ENCODE results near the gene BNIP3. TPM values are rescaled to one million over a fixed set of nuclear protein-coding genes. Genes with fewer than 3 reads are reported as not detected.
"Not testable (repeated sequence)": the region's sequence is repeated elsewhere in the genome, so short reads cannot be mapped to it uniquely, and the experiment has no call there.

The BNIP3 gene
- total RNA-seq, 2 experiments from 2014 or later = 200 to 256 TPM

DNA sequence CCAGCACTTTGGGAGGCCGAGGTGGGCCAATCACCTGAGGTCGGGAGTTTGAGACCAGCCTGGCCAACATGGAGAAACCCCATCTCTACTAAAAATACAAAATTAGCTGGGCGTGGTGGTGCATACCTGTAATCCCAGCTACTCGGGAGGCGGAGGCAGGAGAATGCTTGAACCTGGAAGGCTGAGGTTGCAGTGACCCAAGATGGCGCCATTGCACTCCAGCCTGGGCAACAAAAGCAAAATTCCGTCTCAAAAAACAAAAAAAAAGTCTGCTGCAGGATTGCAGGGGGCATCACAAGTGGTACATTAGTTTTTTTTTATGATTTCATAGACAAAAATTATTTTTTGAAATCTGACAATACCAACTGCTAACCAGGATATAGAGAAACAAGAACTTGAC is 5.1 kb upstream of the BNIP3 start:
- intact Hi-C loops (cut with DNase I, micrococcal nuclease) = not testable (repeated sequence)

DNA sequence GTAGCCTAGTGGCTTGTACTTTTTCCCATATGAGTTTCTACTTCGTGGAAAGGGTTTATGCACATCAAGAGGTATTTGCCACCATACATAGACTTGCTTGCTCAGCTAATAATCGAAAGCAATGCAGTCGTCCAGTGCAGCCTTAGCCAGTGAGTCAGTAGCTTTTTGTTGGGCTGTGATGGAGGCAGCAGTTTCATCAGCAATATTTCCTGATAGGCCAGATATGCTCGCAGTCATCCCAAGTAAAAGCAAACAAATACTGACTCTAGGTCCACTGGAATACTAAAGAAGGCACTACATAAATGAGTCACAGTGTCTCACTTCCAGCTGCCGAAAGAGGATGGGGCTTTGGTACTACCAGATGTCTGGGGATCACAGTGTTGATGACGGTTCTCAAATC is 2.1 kb upstream of the BNIP3 start:
- POLR2A ChIA-PET = no interaction called here

More for the DNA sequence above, 5.1 kb upstream of the BNIP3 start:
- H3K4me3 Mint-ChIP-seq; CTCF ChIA-PET; POLR2A ChIA-PET; H3K9me3 Mint-ChIP-seq (ENCODE audit: low read depth); H3K4me1 Mint-ChIP-seq; DNase-seq; ATAC-seq; H3K27me3 Mint-ChIP-seq; H3K36me3 Mint-ChIP-seq (ENCODE audit: low read depth); H3K27ac Mint-ChIP-seq: not testable (repeated sequence)

DNA sequence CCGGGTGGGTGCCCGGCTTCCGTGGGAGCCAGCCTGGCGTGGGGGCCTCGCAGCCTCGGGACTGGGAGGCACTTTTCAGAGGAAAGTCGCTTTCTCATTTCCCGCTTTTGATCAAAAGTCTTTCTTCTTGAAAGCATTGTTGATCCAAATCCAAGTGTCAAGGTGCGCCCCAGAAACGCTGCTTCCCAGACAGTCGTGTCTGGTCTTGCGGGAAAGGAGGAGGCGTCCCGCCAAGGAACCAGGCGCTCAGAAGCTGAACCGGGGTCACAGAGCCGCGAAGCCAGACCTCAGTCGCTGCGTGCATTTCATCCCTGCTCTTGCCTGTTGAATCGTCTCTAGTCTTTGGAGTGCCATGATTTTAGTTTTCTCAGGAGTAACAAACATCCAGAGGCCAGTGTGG is 1.1 kb upstream of the BNIP3 start:
- no peaks in the 10 kb centered on the region for H3K27me3 Mint-ChIP-seq
- no peak overlapping the region for H3K27ac Mint-ChIP-seq
- intact Hi-C loops (cut with DNase I, micrococcal nuclease) = loop anchor here (1.0 to 5.0 kb wide), 10 partner anchors 40 to 1275 kb away; partner anchors contain the start of genes INPP5A (in 1 of the 2) and STK32C (in 1 of the 2)
- ChIA-PET CTCF (interaction anchor here (1.0 kb wide), 1 partner anchor 11 kb away, joined by 3 read pairs; no protein-coding TSS in a partner anchor), POLR2A (no interaction called here)
- peaks cover 36% of the 10 kb centered on the region for H3K36me3 Mint-ChIP-seq (ENCODE audit: low read depth)
- no peak for ATAC-seq
- peak overlapping the region; percentile 71 for H3K4me3 Mint-ChIP-seq
- DNase-seq = no peak
- H3K4me1 Mint-ChIP-seq = peaks cover 26% of the 10 kb centered on the region
- peaks cover 4% of the 10 kb centered on the region for H3K9me3 Mint-ChIP-seq (ENCODE audit: low read depth)

More for the DNA sequence above, 2.1 kb upstream of the BNIP3 start:
- no peaks in the 10 kb centered on the region for H3K27me3 Mint-ChIP-seq
- peak overlapping the region; percentile 71 for H3K4me3 Mint-ChIP-seq
- CTCF ChIA-PET = interaction anchor here (1.0 kb wide), 2 partner anchors 11 to 39 kb away, joined by 3 read pairs; no protein-coding TSS in a partner anchor
- intact Hi-C loops (cut with DNase I, micrococcal nuclease) = loop anchor here (2.0 to 5.0 kb wide), 8 partner anchors 39 to 1274 kb away; partner anchors contain the start of genes INPP5A (in 1 of the 2) and STK32C (in 1 of the 2)
- no peak for ATAC-seq
- H3K27ac Mint-ChIP-seq = no peak overlapping the region
- no peak for DNase-seq
- peaks cover 28% of the 10 kb centered on the region for H3K36me3 Mint-ChIP-seq (ENCODE audit: low read depth)
- peaks cover 18% of the 10 kb centered on the region for H3K4me1 Mint-ChIP-seq
- H3K9me3 Mint-ChIP-seq (ENCODE audit: low read depth) = peaks cover 4% of the 10 kb centered on the region

DNA sequence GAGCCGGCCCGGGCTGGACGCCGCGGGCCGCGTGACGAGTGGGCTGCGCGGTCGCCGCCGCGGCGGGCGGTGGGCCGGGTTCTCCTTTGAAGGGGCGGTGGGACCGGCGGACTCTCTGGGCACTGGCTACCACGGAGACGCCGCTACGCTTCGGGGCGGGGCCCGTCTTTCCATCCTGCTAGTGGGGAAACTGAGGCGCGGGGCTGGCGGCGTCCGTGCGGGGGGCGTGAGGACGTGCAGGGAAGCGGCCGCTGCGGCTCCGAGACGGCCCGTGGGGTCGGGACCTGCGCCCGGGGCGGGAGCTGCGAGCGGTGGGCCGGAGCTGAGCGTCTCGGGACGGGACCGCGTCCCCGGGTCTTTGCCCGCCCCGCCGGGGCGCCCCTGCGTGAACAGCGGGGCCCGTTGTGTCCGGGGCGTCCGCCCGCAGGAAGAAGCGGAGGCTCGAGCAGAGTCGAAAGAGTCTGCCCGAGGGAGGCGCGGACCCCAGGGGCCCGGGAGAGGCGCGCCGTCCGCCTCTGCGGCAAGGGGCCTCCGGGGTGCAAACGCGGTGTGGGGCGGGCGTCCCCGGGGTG is 548 bp upstream of the BNIP3 start:
- no peak for DNase-seq
- H3K36me3 Mint-ChIP-seq (ENCODE audit: low read depth) = peaks cover 41% of the 10 kb centered on the region
- peak overlapping the region; percentile 90 for H3K4me3 Mint-ChIP-seq
- CTCF ChIA-PET = interaction anchor here (1.1 to 1.5 kb wide), 2 partner anchors 9 to 48 kb away, joined by 3 to 4 read pairs; no protein-coding TSS in a partner anchor
- intact Hi-C loops (cut with DNase I, micrococcal nuclease) = loop anchor here (1.0 to 5.0 kb wide), 10 partner anchors 41 to 1275 kb away; partner anchors contain the start of genes INPP5A (in 1 of the 2) and STK32C (in 1 of the 2)
- H3K27ac Mint-ChIP-seq = no peak overlapping the region
- POLR2A ChIA-PET = no interaction called here
- peak; percentile 14 for ATAC-seq
- H3K27me3 Mint-ChIP-seq = no peaks in the 10 kb centered on the region
- H3K4me1 Mint-ChIP-seq = peaks cover 31% of the 10 kb centered on the region
- peaks cover 3% of the 10 kb centered on the region for H3K9me3 Mint-ChIP-seq (ENCODE audit: low read depth)

DNA sequence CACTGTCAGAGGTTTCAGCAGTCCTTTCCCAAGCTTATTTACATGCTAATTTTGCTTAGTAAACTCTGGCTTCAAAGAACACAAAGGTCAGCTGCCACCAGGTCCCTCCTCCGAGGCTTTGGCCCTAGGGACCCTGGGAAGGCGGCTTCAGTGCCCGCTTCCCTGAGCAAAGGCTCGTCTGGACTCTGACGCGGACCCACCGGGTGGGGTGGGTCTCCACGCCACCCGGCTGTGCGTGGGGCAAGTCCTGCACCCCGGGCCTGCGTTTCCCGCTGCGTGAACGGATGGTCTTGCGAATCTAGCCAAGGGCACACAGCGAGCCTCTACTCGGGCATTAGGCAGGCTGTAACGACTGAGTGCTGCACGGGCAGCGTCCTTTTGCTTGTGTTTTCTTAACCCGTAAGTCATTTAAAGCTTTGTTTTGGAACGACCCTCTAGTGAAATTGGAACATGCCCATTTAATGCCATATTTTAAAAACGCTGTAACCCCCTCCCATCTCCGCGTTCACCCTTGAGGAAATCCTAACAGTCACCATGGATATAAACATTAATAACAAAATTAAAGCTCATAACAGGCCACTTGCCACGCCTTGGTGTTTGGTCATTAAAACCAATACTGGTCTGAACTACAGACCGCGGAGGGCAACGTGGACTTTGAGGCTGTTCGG is 828 bp downstream of the BNIP3 start:
- Mint-ChIP-seq H3K27ac (peak overlapping the region; percentile 79), H3K27me3 (no peaks in the 10 kb centered on the region), H3K9me3 (ENCODE audit: low read depth) (no peaks in the 10 kb centered on the region), H3K4me1 (peaks cover 43% of the 10 kb centered on the region), H3K36me3 (ENCODE audit: low read depth) (peaks cover 52% of the 10 kb centered on the region), H3K4me3 (peak overlapping the region; percentile 90)
- ChIA-PET CTCF (interaction anchor here (0.7 to 1.5 kb wide), 9 partner anchors 8 to 243 kb away, joined by 3 to 7 read pairs (median 3); no protein-coding TSS in a partner anchor), POLR2A (no interaction called here)
- DNase-seq (no peak), ATAC-seq (no peak)
- intact Hi-C loops (cut with DNase I, micrococcal nuclease) = loop anchor here (1.0 to 5.0 kb wide), 7 partner anchors 54 to 1870 kb away; partner anchors contain the start of genes C10orf143 (in 1 of the 2), LRRC27 (in 1 of the 2) and STK32C (in 1 of the 2)

DNA sequence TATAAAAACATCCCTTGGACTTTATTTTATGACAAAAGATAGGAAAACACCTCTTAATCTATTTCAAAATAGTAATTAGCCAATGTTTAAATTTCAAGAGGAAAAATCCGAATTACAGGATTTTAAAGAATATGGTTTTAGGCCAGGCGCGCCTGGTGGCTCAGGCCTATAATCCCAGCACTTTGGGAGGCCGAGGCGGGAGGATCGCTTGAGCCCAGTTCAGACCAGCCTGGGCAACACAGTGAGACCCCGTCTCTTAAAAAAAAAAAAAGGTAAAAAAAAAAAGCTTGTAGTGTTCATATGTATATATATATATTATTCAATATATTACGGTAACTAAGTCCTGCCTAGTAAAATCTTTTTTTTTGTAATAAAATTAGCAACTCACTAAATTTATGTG is 1.4 kb downstream of the BNIP3 start:
- ChIA-PET POLR2A (no interaction called here), CTCF (interaction anchor here (0.7 to 1.3 kb wide), 4 partner anchors 42 to 244 kb away, joined by 3 to 7 read pairs (median 4); no protein-coding TSS in a partner anchor)
- Mint-ChIP-seq H3K27ac (peak overlapping the region; percentile 69), H3K9me3 (ENCODE audit: low read depth) (no peaks in the 10 kb centered on the region), H3K4me1 (peaks cover 49% of the 10 kb centered on the region), H3K27me3 (no peaks in the 10 kb centered on the region), H3K4me3 (peak overlapping the region; percentile 90), H3K36me3 (ENCODE audit: low read depth) (peaks cover 53% of the 10 kb centered on the region)
- intact Hi-C loops (cut with DNase I, micrococcal nuclease) = loop anchor here (2.0 to 5.0 kb wide), 6 partner anchors 53 to 1870 kb away; partner anchors contain the start of genes C10orf143 (in 1 of the 2) and STK32C (in 1 of the 2)
- DNase-seq = no peak
- ATAC-seq = no peak

DNA sequence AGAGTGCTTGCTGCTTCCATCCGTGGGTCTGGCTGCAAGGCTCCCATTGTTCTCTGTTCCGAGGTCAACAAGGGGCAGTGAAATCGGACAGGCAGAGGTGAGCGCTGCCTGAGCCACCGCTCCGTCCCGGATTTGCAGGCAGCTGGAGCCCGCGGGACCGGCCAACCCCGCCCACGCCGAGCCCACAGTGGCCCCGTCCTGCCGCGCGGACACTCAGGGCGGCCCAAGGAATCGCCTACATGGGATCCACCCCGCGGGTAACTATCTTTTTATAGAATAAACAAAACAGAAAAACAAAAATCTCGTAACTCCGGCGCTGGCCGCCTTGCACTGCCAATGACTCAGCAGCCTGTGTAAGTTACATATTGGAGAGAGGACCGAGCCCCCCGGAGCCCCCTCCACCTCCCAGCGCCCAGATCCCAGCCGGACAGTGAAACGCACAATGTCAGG is 1.9 kb downstream of the BNIP3 start:
- Mint-ChIP-seq H3K9me3 (ENCODE audit: low read depth) (no peaks in the 10 kb centered on the region), H3K4me3 (peak overlapping the region; percentile 90), H3K36me3 (ENCODE audit: low read depth) (peaks cover 56% of the 10 kb centered on the region), H3K27ac (peak overlapping the region; percentile 69), H3K27me3 (no peaks in the 10 kb centered on the region), H3K4me1 (peaks cover 54% of the 10 kb centered on the region)
- intact Hi-C loops (cut with DNase I, micrococcal nuclease) = loop anchor here (2.0 to 5.0 kb wide), 6 partner anchors 53 to 1869 kb away; partner anchors contain the start of genes C10orf143 (in 1 of the 2) and STK32C (in 1 of the 2)
- DNase-seq (no peak), ATAC-seq (no peak)
- CTCF ChIA-PET = interaction anchor here (0.8 to 1.3 kb wide), 3 partner anchors 37 to 94 kb away, joined by 3 to 4 read pairs (median 3); no protein-coding TSS in a partner anchor
- POLR2A ChIA-PET = no interaction called here

DNA sequence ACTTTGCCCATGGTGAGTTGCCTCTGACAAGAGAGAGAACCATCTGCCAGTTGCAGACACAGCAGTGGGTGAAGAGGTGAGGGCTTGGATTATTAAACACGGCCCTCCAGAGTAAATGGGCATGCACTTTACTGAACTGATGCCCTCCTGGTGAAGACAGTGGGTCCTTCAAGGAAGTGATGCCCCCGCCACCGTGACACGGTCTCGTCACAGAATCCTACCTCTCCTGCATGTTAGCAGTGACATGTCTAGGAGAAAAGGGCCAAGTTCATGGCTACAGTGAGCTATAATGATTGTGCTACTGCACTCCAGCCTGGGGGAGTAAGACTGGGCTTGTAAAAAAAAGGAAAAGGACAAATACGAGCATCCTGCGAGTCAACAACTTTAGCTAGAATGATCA is 2.4 kb downstream of the BNIP3 start:
- Mint-ChIP-seq H3K4me3 (peak overlapping the region; percentile 90), H3K4me1 (peaks cover 59% of the 10 kb centered on the region), H3K27ac (peak overlapping the region; percentile 82), H3K27me3 (no peaks in the 10 kb centered on the region), H3K36me3 (ENCODE audit: low read depth) (peaks cover 58% of the 10 kb centered on the region), H3K9me3 (ENCODE audit: low read depth) (no peaks in the 10 kb centered on the region)
- no peak for ATAC-seq
- ChIA-PET POLR2A (no interaction called here), CTCF (interaction anchor here (0.8 kb wide), 1 partner anchor 36 kb away, joined by 3 read pairs; no protein-coding TSS in a partner anchor)
- intact Hi-C loops (cut with DNase I, micrococcal nuclease) = no loop called here
- DNase-seq = no peak

DNA sequence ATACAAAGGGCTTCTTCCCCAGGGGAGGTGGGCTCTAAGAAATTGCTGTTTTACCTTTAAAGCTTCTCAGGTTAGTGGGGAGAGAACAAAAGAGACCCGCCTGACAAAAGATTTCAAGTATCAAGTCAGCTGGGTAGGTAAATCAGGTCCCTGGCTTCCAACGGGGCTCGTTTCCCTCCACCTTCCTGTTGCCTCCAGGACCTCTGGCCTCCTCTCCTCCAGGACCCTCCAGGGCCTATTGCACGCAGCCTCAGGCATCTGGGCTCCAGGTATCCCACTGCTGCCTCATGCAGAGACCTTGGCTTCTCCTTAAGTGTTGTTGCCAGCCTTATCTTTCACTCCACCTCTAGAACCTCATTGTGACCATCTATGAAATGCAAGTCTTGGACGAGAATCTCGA is 2.9 kb downstream of the BNIP3 start:
- Mint-ChIP-seq H3K9me3 (ENCODE audit: low read depth) (no peaks in the 10 kb centered on the region), H3K4me3 (peak overlapping the region; percentile 90), H3K27me3 (no peaks in the 10 kb centered on the region), H3K4me1 (peaks cover 64% of the 10 kb centered on the region), H3K27ac (peak overlapping the region; percentile 82), H3K36me3 (ENCODE audit: low read depth) (peaks cover 61% of the 10 kb centered on the region)
- intact Hi-C loops (cut with DNase I, micrococcal nuclease) = no loop called here
- CTCF ChIA-PET = interaction anchor here (0.6 kb wide), 1 partner anchor 14 kb away, joined by 3 read pairs; no protein-coding TSS in a partner anchor
- POLR2A ChIA-PET = no interaction called here
- no peak for ATAC-seq
- DNase-seq = no peak

DNA sequence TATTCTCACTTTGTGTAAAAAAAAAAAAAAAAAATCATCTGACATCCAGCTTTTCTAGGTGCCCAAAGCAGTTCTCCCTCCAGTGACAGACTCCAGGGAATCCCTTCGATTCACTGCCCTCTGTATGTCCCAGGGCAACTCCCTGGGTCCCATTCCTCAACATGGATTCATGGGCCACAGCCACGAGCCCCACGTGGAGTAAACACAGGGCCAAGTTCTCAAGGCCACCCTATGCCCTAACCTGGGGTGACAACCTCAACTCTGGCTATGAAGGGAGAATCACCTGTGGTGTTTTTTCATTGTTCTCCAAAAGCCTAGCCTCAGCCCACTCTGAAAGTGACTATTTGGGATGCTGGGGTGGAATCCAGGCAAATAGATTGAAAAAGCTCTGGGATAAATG is 3.4 kb downstream of the BNIP3 start:
- Mint-ChIP-seq H3K9me3 (ENCODE audit: low read depth) (no peaks in the 10 kb centered on the region), H3K4me1 (peaks cover 68% of the 10 kb centered on the region), H3K27ac (peak overlapping the region; percentile 17), H3K4me3 (peak overlapping the region; percentile 13), H3K27me3 (no peaks in the 10 kb centered on the region), H3K36me3 (ENCODE audit: low read depth) (peaks cover 66% of the 10 kb centered on the region)
- intact Hi-C loops (cut with DNase I, micrococcal nuclease) = no loop called here
- ATAC-seq = no peak
- ChIA-PET POLR2A (no interaction called here), CTCF (interaction anchor here (0.6 kb wide), 1 partner anchor 14 kb away, joined by 3 read pairs; no protein-coding TSS in a partner anchor)
- DNase-seq = no peak

DNA sequence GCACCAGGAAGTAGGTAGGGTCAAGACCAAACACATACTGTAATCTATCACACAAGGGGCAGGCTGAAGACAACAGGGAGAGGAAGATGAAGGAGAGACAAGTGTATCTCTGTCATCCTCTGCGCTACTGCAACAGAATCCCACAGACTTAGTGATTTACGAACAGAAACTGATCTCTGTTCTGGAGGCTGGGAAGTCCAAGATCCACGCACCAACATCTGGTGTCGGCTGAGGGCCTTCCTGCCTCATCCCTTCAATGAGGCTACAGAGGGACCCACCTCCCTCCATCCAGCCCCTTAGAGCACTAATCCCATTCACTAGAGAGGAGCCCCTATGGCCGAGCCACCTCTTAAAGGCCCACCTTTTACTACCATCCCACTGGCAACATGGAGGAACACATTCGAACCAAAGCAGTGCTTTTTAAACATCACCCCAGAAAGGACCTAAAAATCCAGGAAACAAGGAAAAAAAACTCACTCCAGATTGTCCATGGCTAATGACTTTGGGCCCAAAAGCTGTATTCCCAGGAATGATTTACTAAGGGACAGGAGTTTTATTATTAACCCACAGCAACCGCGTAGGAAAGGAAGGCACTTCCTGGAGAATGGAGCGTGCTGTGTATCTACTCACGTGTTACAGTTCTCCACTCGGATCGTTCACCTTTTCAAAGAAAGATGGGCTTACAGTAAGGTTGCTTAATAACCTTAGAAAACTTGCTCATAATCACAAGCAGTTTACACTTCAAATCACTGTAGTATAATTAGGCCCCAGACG is 4.2 kb downstream of the BNIP3 start:
- Mint-ChIP-seq H3K36me3 (ENCODE audit: low read depth) (peaks cover 69% of the 10 kb centered on the region), H3K27ac (peak overlapping the region; percentile 17), H3K4me1 (peaks cover 72% of the 10 kb centered on the region), H3K9me3 (ENCODE audit: low read depth) (no peaks in the 10 kb centered on the region), H3K27me3 (no peaks in the 10 kb centered on the region), H3K4me3 (peak overlapping the region; percentile 13)
- ChIA-PET CTCF (no interaction called here), POLR2A (no interaction called here)
- ATAC-seq (no peak), DNase-seq (no peak)
- intact Hi-C loops (cut with DNase I, micrococcal nuclease) = no loop called here

Data from activated CD4-positive, alpha-beta T cell treated with anti-CD3 and anti-CD28 coated beads for 36 hours (primary cell).